GM06990 (cell line): ENCODE measurements around the gene RAP1GDS1.
"Not testable (repeated sequence)": the region's sequence is repeated elsewhere in the genome, so short reads cannot be mapped to it uniquely, and the experiment has no call there.

Experiments used
- DNase-seq: peaks from one replicate; pipeline ENCODE4 v3.0.0-alpha.2; 2011; ENCODE audit not compliant: insufficient read length; ENCODE audit errors: extremely low read depth
- H3K27me3 ChIP-seq: replicated peaks from 2 replicates; pipeline ENCODE4 v1.6.0; 2011; ENCODE audit warnings: low read length; ENCODE audit not compliant: control insufficient read depth, insufficient read depth
- H3K36me3 ChIP-seq: 2 replicates; pipeline ENCODE4 v1.5.1; 2011; ENCODE audit warnings: low read length; ENCODE audit not compliant: control insufficient read depth, insufficient read depth
- H3K4me3 ChIP-seq: replicated peaks from 2 replicates; pipeline ENCODE4 v1.5.1; 2011; ENCODE audit warnings: low read depth, mild to moderate bottlenecking, control low read depth, low read length
- CTCF ChIP-seq: IDR thresholded peaks from 2 replicates; pipeline ENCODE4 v1.5.1; 2011; ENCODE audit warnings: low read length, control low read depth, mild to moderate bottlenecking, inconsistent platforms; ENCODE audit not compliant: insufficient read depth, poor library complexity, severe bottlenecking

The RAP1GDS1 gene

GRCh38 chr4:98267498-98267897 is 6.3 kb downstream of the RAP1GDS1 start:
- Histone ChIP-seq H3K36me3 (no peaks in the 10 kb centered on the region), H3K4me3 (no peak overlapping the region), H3K27me3 (no peaks in the 10 kb centered on the region)
- DNase-seq = no peak
- no peak for TF ChIP-seq CTCF

- H3K36me3 ChIP-seq = no peaks in the 10 kb centered on the region
- H3K4me3 ChIP-seq = no peak overlapping the region
Measured at GRCh38 chr4:98275145-98275544, 14.0 kb downstream of the RAP1GDS1 start.

GRCh38 chr4:98283219-98284189 is 22.3 kb downstream of the RAP1GDS1 start:
- no peaks in the 10 kb centered on the region for H3K36me3 ChIP-seq
- no peaks in the 10 kb centered on the region for H3K27me3 ChIP-seq
- DNase-seq = no peak
- TF ChIP-seq CTCF = no peak
- H3K4me3 ChIP-seq = no peak overlapping the region

More at GRCh38 chr4:98275145-98275544, 14.0 kb downstream of the RAP1GDS1 start:
- TF ChIP-seq CTCF = no peak
- no peaks in the 10 kb centered on the region for H3K27me3 ChIP-seq
- no peak for DNase-seq

- no peak for TF ChIP-seq CTCF
- Histone ChIP-seq H3K4me3 (no peak overlapping the region), H3K27me3 (no peaks in the 10 kb centered on the region), H3K36me3 (no peaks in the 10 kb centered on the region)
- DNase-seq = no peak
Measured at GRCh38 chr4:98284640-98285046, 23.5 kb downstream of the RAP1GDS1 start.

GRCh38 chr4:98285676-98286075 is 24.5 kb downstream of the RAP1GDS1 start:
- Histone ChIP-seq H3K36me3 (no peaks in the 10 kb centered on the region), H3K27me3 (no peaks in the 10 kb centered on the region), H3K4me3 (no peak overlapping the region)
- no peak for TF ChIP-seq CTCF
- DNase-seq = no peak

- no peak overlapping the region for H3K4me3 ChIP-seq
- TF ChIP-seq CTCF = no peak
- H3K27me3 ChIP-seq = no peaks in the 10 kb centered on the region
- H3K36me3 ChIP-seq = no peaks in the 10 kb centered on the region
- no peak for DNase-seq
Measured at GRCh38 chr4:98287328-98287727, 26.1 kb downstream of the RAP1GDS1 start.

GRCh38 chr4:98288671-98289070 is 27.5 kb downstream of the RAP1GDS1 start:
- peak; percentile 2 for DNase-seq
- H3K4me3 ChIP-seq, H3K36me3 ChIP-seq, H3K27me3 ChIP-seq: not testable (repeated sequence)
